Breast epithelium (tissue), 4 donors: Measurements from ENCODE around the gene SPRR5. TPM values are rescaled to one million over a fixed set of nuclear protein-coding genes. Genes with fewer than 3 reads are reported as not detected.

Source experiments
- DNase-seq, 2 donors: peaks; one replicate each; pipeline ENCODE4 v3.0.0-alpha.2; 2019; ENCODE audit warnings: low spot score in 2 of 2
- H3K27ac ChIP-seq, 2 donors: fragments of 200-600 bp; sonication (generic) in 1 of 2; one replicate each; pipeline ENCODE4 v1.5.1; 2016 to 2019; ENCODE audit warnings: mild to moderate bottlenecking in 1 of 2
- H3K27me3 ChIP-seq, 2 donors: fragments of 200-600 bp; sonication (generic) in 1 of 2; one replicate each; pipeline versions ENCODE4 v1.5.1 to v1.6.0; 2017 to 2019; ENCODE audit warnings: control low read depth in 1 of 2, mild to moderate bottlenecking in 1 of 2
- H3K36me3 ChIP-seq: fragments of 200-600 bp; one replicate; pipeline ENCODE4 v1.5.1; 2019
- H3K4me1 ChIP-seq, 2 donors: fragments of 200-600 bp; sonication (generic); one replicate each; pipeline ENCODE4 v1.5.1; 2016 to 2019; ENCODE audit warnings: control low read depth in 1 of 2
- H3K4me3 ChIP-seq, 3 donors: fragments of 200-600 bp; sonication (generic); 1 replicate in 2 of 3; 2 replicates in 1 of 3; pipeline ENCODE4 v1.5.1; 2016 to 2019; ENCODE audit warnings: mild to moderate bottlenecking in 3 of 3, moderate library complexity in 2 of 3
- H3K9me3 ChIP-seq, 2 donors: fragments of 200-600 bp; sonication (generic) in 1 of 2; one replicate each; pipeline ENCODE4 v1.5.1; 2016 to 2019; ENCODE audit warnings: control low read depth in 1 of 2
- POLR2A ChIP-seq: fragments of 450-650 bp; IDR thresholded peaks from one replicate; pipeline ENCODE4 v1.6.1; 2016; ENCODE audit warnings: antibody characterized with exemption, mild to moderate bottlenecking, moderate library complexity
- POLR2AphosphoS5 ChIP-seq, 3 donors: sonication (generic); formaldehyde crosslinking; IDR thresholded peaks; one replicate each; pipeline ENCODE4 v1.6.1; 2017; ENCODE audit warnings: antibody characterized with exemption in 3 of 3
- intact Hi-C: fragments of 100-400 bp; cut with DNase I; formaldehyde crosslinking; loops from one replicate; pipeline ENCODE4 v1.15.1; 2023; ENCODE audit warnings: low total_unique reads
- total RNA-seq, 3 donors: library from RNA; depleted of rRNA; stranded (reverse); fragments of >200 nt; gene quantifications; one replicate each; pipeline ENCODE4 v1.1.0, GENCODE V29; 2016
- TF ChIP-seq, protein P1 (sequence below), 3 donors: fragments of 450-650 bp; IDR thresholded peaks; one replicate each; pipeline ENCODE4 v1.5.1; 2016 to 2017; ENCODE audit warnings: antibody characterized with exemption in 3 of 3, mild to moderate bottlenecking in 3 of 3, moderate library complexity in 3 of 3

SPRR5 gene
- total RNA-seq, 3 donors from 2014 or later: not detected

GRCh38 chr1:152954436-152954835 lies 7.4 kb downstream of the SPRR5 start:
- no peak for DNase-seq
- no peak overlapping the region for H3K27ac ChIP-seq
- H3K9me3 ChIP-seq: no peaks in the 10 kb centered on the region
- no peak overlapping the region for H3K4me3 ChIP-seq
- intact Hi-C loops: no loop called here
- TF ChIP-seq POLR2AphosphoS5 (IDR thresholded peaks at IDR 0.05): no peak
- no peak for TF ChIP-seq POLR2A
- TF ChIP-seq, protein P1, sequence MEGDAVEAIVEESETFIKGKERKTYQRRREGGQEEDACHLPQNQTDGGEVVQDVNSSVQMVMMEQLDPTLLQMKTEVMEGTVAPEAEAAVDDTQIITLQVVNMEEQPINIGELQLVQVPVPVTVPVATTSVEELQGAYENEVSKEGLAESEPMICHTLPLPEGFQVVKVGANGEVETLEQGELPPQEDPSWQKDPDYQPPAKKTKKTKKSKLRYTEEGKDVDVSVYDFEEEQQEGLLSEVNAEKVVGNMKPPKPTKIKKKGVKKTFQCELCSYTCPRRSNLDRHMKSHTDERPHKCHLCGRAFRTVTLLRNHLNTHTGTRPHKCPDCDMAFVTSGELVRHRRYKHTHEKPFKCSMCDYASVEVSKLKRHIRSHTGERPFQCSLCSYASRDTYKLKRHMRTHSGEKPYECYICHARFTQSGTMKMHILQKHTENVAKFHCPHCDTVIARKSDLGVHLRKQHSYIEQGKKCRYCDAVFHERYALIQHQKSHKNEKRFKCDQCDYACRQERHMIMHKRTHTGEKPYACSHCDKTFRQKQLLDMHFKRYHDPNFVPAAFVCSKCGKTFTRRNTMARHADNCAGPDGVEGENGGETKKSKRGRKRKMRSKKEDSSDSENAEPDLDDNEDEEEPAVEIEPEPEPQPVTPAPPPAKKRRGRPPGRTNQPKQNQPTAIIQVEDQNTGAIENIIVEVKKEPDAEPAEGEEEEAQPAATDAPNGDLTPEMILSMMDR (IDR thresholded peaks at IDR 0.05): no peak
- H3K36me3 ChIP-seq: no peaks in the 10 kb centered on the region
- no peaks in the 10 kb centered on the region for H3K4me1 ChIP-seq
- H3K27me3 ChIP-seq: no peaks in the 10 kb centered on the region

DNA sequence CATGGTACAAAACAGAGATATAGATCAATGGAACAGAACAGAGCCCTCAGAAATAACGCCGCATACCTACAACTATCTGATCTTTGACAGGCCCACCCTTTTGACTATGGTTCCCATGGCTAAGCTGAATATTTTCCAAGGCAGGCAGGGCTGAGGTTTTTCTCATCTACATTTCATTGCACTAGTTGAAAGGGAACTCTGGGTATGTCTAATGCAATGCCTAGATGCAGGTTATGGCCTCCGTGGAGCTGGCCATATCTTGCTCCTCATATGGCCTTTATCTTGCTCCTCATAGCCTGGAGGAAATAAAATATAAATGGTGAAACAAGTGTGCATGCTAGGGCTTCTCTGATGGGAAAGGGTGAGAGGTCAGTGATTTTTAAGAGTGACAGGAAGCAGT lies 10.6 kb downstream of the SPRR5 start:
- intact Hi-C loops: no loop called here
- H3K27me3 ChIP-seq: no peaks in the 10 kb centered on the region
- TF ChIP-seq POLR2AphosphoS5 (IDR thresholded peaks at IDR 0.05) (no peak), POLR2A (no peak)
- TF ChIP-seq, protein P1 (IDR thresholded peaks at IDR 0.05): no peak
- H3K4me3 ChIP-seq: no peak overlapping the region
- DNase-seq: no peak
- H3K4me1 ChIP-seq: no peaks in the 10 kb centered on the region
- no peaks in the 10 kb centered on the region for H3K9me3 ChIP-seq
- no peak overlapping the region for H3K27ac ChIP-seq
- H3K36me3 ChIP-seq: no peaks in the 10 kb centered on the region

DNA sequence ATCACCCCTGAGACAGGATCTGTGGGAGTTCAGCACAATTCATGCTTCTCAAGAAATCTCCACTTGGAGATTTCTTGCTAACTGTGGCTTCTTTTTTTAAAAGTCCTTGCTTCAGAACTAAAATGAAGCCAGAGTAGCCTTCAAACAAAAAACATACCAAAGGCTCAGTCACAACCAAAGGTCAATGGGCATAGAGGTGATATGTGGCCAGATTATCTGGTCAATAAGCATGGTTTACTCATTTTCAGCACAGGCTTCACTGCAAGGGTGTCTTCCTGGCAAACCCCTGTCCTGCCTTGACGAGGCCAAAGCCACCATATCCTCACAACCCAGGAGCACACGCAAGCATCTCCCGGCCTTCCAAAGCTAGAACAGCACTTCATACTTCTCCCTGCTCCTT lies 12.3 kb downstream of the SPRR5 start:
- H3K27ac ChIP-seq: no peak overlapping the region
- H3K36me3 ChIP-seq: no peaks in the 10 kb centered on the region
- no peak for DNase-seq
- H3K4me1 ChIP-seq: no peaks in the 10 kb centered on the region
- H3K27me3 ChIP-seq: no peaks in the 10 kb centered on the region
- H3K9me3 ChIP-seq: no peaks in the 10 kb centered on the region
- H3K4me3 ChIP-seq: no peak overlapping the region
- intact Hi-C loops: no loop called here
- no peak for TF ChIP-seq POLR2AphosphoS5 (IDR thresholded peaks at IDR 0.05)

- intact Hi-C loops: no loop called here
- no peak overlapping the region for H3K27ac ChIP-seq
- DNase-seq: no peak
- H3K4me3 ChIP-seq: no peak overlapping the region
- H3K36me3 ChIP-seq: no peaks in the 10 kb centered on the region
- no peaks in the 10 kb centered on the region for H3K9me3 ChIP-seq
- TF ChIP-seq POLR2A (no peak), POLR2AphosphoS5 (IDR thresholded peaks at IDR 0.05) (no peak)
- TF ChIP-seq, protein P1 (IDR thresholded peaks at IDR 0.05): no peak
- H3K27me3 ChIP-seq: no peaks in the 10 kb centered on the region
- H3K4me1 ChIP-seq: no peaks in the 10 kb centered on the region
Measured at GRCh38 chr1:152959801-152960451, 12.9 kb downstream of the SPRR5 start.

DNA sequence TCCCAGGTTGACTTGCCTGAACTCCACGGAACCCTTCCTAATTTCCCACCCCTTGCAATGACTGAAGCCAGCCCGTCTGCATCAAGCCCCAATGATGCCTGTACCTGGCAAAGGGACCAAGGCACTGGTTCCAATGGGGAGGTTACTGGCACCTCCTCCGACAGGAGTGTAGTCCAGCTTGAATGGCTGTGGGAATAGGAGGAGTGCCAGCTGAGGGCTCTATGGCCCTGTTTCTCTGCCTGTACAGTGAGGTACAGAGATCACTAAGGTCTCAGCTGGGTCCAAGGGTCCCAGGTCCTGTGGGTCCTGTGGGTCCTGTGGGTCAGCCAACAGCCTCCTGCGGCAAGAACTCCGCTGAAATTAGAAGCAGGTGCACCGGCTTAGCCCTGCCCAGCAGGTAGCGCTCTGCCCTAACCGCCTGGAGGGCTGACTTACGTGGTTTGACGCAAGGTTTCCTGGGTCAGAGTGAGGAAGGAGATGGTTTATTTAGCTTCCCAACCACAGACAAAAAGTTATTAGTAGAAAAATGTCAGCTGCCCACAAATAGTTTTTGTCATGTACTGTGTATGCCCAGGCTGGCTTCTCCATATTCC lies 13.5 kb downstream of the SPRR5 start:
- Histone ChIP-seq H3K4me3 (no peak overlapping the region), H3K36me3 (no peaks in the 10 kb centered on the region), H3K27ac (no peak overlapping the region), H3K4me1 (no peaks in the 10 kb centered on the region), H3K9me3 (no peaks in the 10 kb centered on the region), H3K27me3 (no peaks in the 10 kb centered on the region)
- TF ChIP-seq POLR2A (no peak), POLR2AphosphoS5 (IDR thresholded peaks at IDR 0.05) (no peak)
- TF ChIP-seq, protein P1 (IDR thresholded peaks at IDR 0.05): no peak
- intact Hi-C loops: no loop called here
- no peak for DNase-seq
